ENCODE measurements around the gene CHI3L1.

The CHI3L1 gene

GRCh38 chr1:203187304-203187685, 791 bp upstream of the CHI3L1 start:
- H3K36me3 ChIP-seq (ENCODE audit: control insufficient read depth, insufficient read depth, low read length), result no peaks in the 10 kb centered on the region
- no peak overlapping the region for H3K27ac ChIP-seq (ENCODE audit: low read depth, low read length)
- no peak overlapping the region for H3K4ac ChIP-seq (ENCODE audit: low read depth, low read length)
- H4K8ac ChIP-seq (ENCODE audit: low read depth, low read length), result no peak overlapping the region
- H2AK5ac ChIP-seq (ENCODE audit: low read length), result no peak overlapping the region
- H3K4me3 ChIP-seq (ENCODE audit: low read length), result no peak overlapping the region
- H3K79me1 ChIP-seq (ENCODE audit: low read length), result no peaks in the 10 kb centered on the region
- H2BK5ac ChIP-seq (ENCODE audit: low read length), result no peak overlapping the region
- H2BK15ac ChIP-seq (replicated peaks; ENCODE audit: low read depth), result no peak overlapping the region
- H3K56ac ChIP-seq (ENCODE audit: low read length), result no peak overlapping the region
- H3K18ac ChIP-seq (ENCODE audit: low read length), result no peak overlapping the region
- WGBS (ENCODE audit: extremely low coverage, insufficient coverage, low lambda C conversion rate), result no CpG with 5 or more reads among the region's 7 CpGs
- H4K5ac ChIP-seq (ENCODE audit: low read length), result no peak overlapping the region
- no peak overlapping the region for H3K23ac ChIP-seq (ENCODE audit: low read length)
- H3K79me2 ChIP-seq (ENCODE audit: control insufficient read depth, insufficient read depth, low read length), result no peaks in the 10 kb centered on the region
- H3K9ac ChIP-seq (ENCODE audit: low read length), result no peak overlapping the region
- peaks cover 11% of the 10 kb centered on the region for H3K4me1 ChIP-seq (ENCODE audit: control insufficient read depth, low read depth, low read length)
- H2BK120ac ChIP-seq (ENCODE audit: low read depth, low read length), result no peak overlapping the region
- DNase-seq, result no peak
- H3K27me3 ChIP-seq (ENCODE audit: insufficient read depth, low read length, poor library complexity), result no peaks in the 10 kb centered on the region
- H3K4me2 ChIP-seq (ENCODE audit: low read length), result no peak overlapping the region

- Histone ChIP-seq H2BK5ac (ENCODE audit: low read length) (no peak overlapping the region), H2BK120ac (ENCODE audit: low read depth, low read length) (no peak overlapping the region), H4K8ac (ENCODE audit: low read depth, low read length) (no peak overlapping the region), H3K27ac (ENCODE audit: low read depth, low read length) (no peak overlapping the region), H3K4me1 (ENCODE audit: control insufficient read depth, low read depth, low read length) (peaks cover 11% of the 10 kb centered on the region), H3K79me1 (ENCODE audit: low read length) (no peaks in the 10 kb centered on the region), H2AK5ac (ENCODE audit: low read length) (no peak overlapping the region), H3K9ac (ENCODE audit: low read length) (no peak overlapping the region), H3K56ac (ENCODE audit: low read length) (no peak overlapping the region), H3K18ac (ENCODE audit: low read length) (no peak overlapping the region), H3K4ac (ENCODE audit: low read depth, low read length) (no peak overlapping the region), H3K79me2 (ENCODE audit: control insufficient read depth, insufficient read depth, low read length) (no peaks in the 10 kb centered on the region), H4K5ac (ENCODE audit: low read length) (no peak overlapping the region), H3K27me3 (ENCODE audit: insufficient read depth, low read length, poor library complexity) (no peaks in the 10 kb centered on the region), H3K36me3 (ENCODE audit: control insufficient read depth, insufficient read depth, low read length) (no peaks in the 10 kb centered on the region), H3K4me2 (ENCODE audit: low read length) (no peak overlapping the region), H3K23ac (ENCODE audit: low read length) (no peak overlapping the region), H3K4me3 (ENCODE audit: low read length) (no peak overlapping the region), H2BK15ac (replicated peaks; ENCODE audit: low read depth) (no peak overlapping the region)
- no CpG with 5 or more reads among the region's 5 CpGs for WGBS (ENCODE audit: extremely low coverage, insufficient coverage, low lambda C conversion rate)
- no peak for DNase-seq
Measured at GRCh38 chr1:203186091-203186445, 436 bp downstream of the CHI3L1 start.

GRCh38 chr1:203185585-203185984, 919 bp downstream of the CHI3L1 start:
- H3K4me1 ChIP-seq (ENCODE audit: control insufficient read depth, low read depth, low read length), result peaks cover 11% of the 10 kb centered on the region
- no peaks in the 10 kb centered on the region for H3K27me3 ChIP-seq (ENCODE audit: insufficient read depth, low read length, poor library complexity)
- H2BK15ac ChIP-seq (replicated peaks; ENCODE audit: low read depth), result no peak overlapping the region
- no peaks in the 10 kb centered on the region for H3K79me1 ChIP-seq (ENCODE audit: low read length)
- H2BK5ac ChIP-seq (ENCODE audit: low read length), result no peak overlapping the region
- H3K27ac ChIP-seq (ENCODE audit: low read depth, low read length), result no peak overlapping the region
- no peaks in the 10 kb centered on the region for H3K36me3 ChIP-seq (ENCODE audit: control insufficient read depth, insufficient read depth, low read length)
- H3K18ac ChIP-seq (ENCODE audit: low read length), result no peak overlapping the region
- no peak overlapping the region for H4K8ac ChIP-seq (ENCODE audit: low read depth, low read length)
- peak overlapping the region; percentile 46 for H2AK5ac ChIP-seq (ENCODE audit: low read length)
- no peak for DNase-seq
- no peak overlapping the region for H4K5ac ChIP-seq (ENCODE audit: low read length)
- H3K4ac ChIP-seq (ENCODE audit: low read depth, low read length), result no peak overlapping the region
- no peak overlapping the region for H3K4me2 ChIP-seq (ENCODE audit: low read length)
- H2BK120ac ChIP-seq (ENCODE audit: low read depth, low read length), result no peak overlapping the region
- H3K79me2 ChIP-seq (ENCODE audit: control insufficient read depth, insufficient read depth, low read length), result no peaks in the 10 kb centered on the region
- H3K56ac ChIP-seq (ENCODE audit: low read length), result peak overlapping the region; percentile 10
- no CpG with 5 or more reads among the region's 4 CpGs for WGBS (ENCODE audit: extremely low coverage, insufficient coverage, low lambda C conversion rate)
- no peak overlapping the region for H3K9ac ChIP-seq (ENCODE audit: low read length)
- no peak overlapping the region for H3K23ac ChIP-seq (ENCODE audit: low read length)
- no peak overlapping the region for H3K4me3 ChIP-seq (ENCODE audit: low read length)

GRCh38 chr1:203185061-203185461, 1.4 kb downstream of the CHI3L1 start:
- no peak overlapping the region for H3K9ac ChIP-seq (ENCODE audit: low read length)
- no peak overlapping the region for H3K4me3 ChIP-seq (ENCODE audit: low read length)
- no peaks in the 10 kb centered on the region for H3K36me3 ChIP-seq (ENCODE audit: control insufficient read depth, insufficient read depth, low read length)
- no peak overlapping the region for H4K8ac ChIP-seq (ENCODE audit: low read depth, low read length)
- H3K27me3 ChIP-seq (ENCODE audit: insufficient read depth, low read length, poor library complexity), result no peaks in the 10 kb centered on the region
- no CpG with 5 or more reads among the region's 10 CpGs for WGBS (ENCODE audit: extremely low coverage, insufficient coverage, low lambda C conversion rate)
- no peak overlapping the region for H2BK120ac ChIP-seq (ENCODE audit: low read depth, low read length)
- DNase-seq, result no peak
- H3K4ac ChIP-seq (ENCODE audit: low read depth, low read length), result no peak overlapping the region
- no peak overlapping the region for H3K27ac ChIP-seq (ENCODE audit: low read depth, low read length)
- no peak overlapping the region for H2BK5ac ChIP-seq (ENCODE audit: low read length)
- H3K79me1 ChIP-seq (ENCODE audit: low read length), result no peaks in the 10 kb centered on the region
- no peak overlapping the region for H3K4me2 ChIP-seq (ENCODE audit: low read length)
- H3K18ac ChIP-seq (ENCODE audit: low read length), result no peak overlapping the region
- peaks cover 11% of the 10 kb centered on the region for H3K4me1 ChIP-seq (ENCODE audit: control insufficient read depth, low read depth, low read length)
- no peak overlapping the region for H4K5ac ChIP-seq (ENCODE audit: low read length)
- no peak overlapping the region for H2BK15ac ChIP-seq (replicated peaks; ENCODE audit: low read depth)
- no peak overlapping the region for H3K23ac ChIP-seq (ENCODE audit: low read length)
- H3K79me2 ChIP-seq (ENCODE audit: control insufficient read depth, insufficient read depth, low read length), result no peaks in the 10 kb centered on the region
- H3K56ac ChIP-seq (ENCODE audit: low read length), result no peak overlapping the region
- peak overlapping the region; percentile 49 for H2AK5ac ChIP-seq (ENCODE audit: low read length)

- no peak for DNase-seq
- Histone ChIP-seq H3K79me2 (ENCODE audit: control insufficient read depth, insufficient read depth, low read length) (no peaks in the 10 kb centered on the region), H2AK5ac (ENCODE audit: low read length) (no peak overlapping the region), H3K4me3 (ENCODE audit: low read length) (no peak overlapping the region), H3K4me2 (ENCODE audit: low read length) (no peak overlapping the region), H4K5ac (ENCODE audit: low read length) (no peak overlapping the region), H3K27ac (ENCODE audit: low read depth, low read length) (no peak overlapping the region), H3K27me3 (ENCODE audit: insufficient read depth, low read length, poor library complexity) (no peaks in the 10 kb centered on the region), H3K23ac (ENCODE audit: low read length) (no peak overlapping the region), H4K8ac (ENCODE audit: low read depth, low read length) (no peak overlapping the region), H3K4me1 (ENCODE audit: control insufficient read depth, low read depth, low read length) (peaks cover 11% of the 10 kb centered on the region), H3K56ac (ENCODE audit: low read length) (no peak overlapping the region), H3K4ac (ENCODE audit: low read depth, low read length) (no peak overlapping the region), H2BK15ac (replicated peaks; ENCODE audit: low read depth) (no peak overlapping the region), H3K79me1 (ENCODE audit: low read length) (no peaks in the 10 kb centered on the region), H3K36me3 (ENCODE audit: control insufficient read depth, insufficient read depth, low read length) (no peaks in the 10 kb centered on the region), H2BK120ac (ENCODE audit: low read depth, low read length) (no peak overlapping the region), H3K18ac (ENCODE audit: low read length) (no peak overlapping the region), H2BK5ac (ENCODE audit: low read length) (no peak overlapping the region), H3K9ac (ENCODE audit: low read length) (no peak overlapping the region)
- no CpG with 5 or more reads among the region's 4 CpGs for WGBS (ENCODE audit: extremely low coverage, insufficient coverage, low lambda C conversion rate)
Measured at GRCh38 chr1:203184467-203184866, 2.0 kb downstream of the CHI3L1 start.

- H3K4me2 ChIP-seq (ENCODE audit: low read length), result no peak overlapping the region
- H2BK120ac ChIP-seq (ENCODE audit: low read depth, low read length), result no peak overlapping the region
- H3K56ac ChIP-seq (ENCODE audit: low read length), result no peak overlapping the region
- H4K5ac ChIP-seq (ENCODE audit: low read length), result no peak overlapping the region
- no peak overlapping the region for H3K23ac ChIP-seq (ENCODE audit: low read length)
- WGBS (ENCODE audit: extremely low coverage, insufficient coverage, low lambda C conversion rate), result no CpG with 5 or more reads among the region's 2 CpGs
- H3K4ac ChIP-seq (ENCODE audit: low read depth, low read length), result no peak overlapping the region
- no peak overlapping the region for H2BK15ac ChIP-seq (replicated peaks; ENCODE audit: low read depth)
- H3K36me3 ChIP-seq (ENCODE audit: control insufficient read depth, insufficient read depth, low read length), result no peaks in the 10 kb centered on the region
- H3K18ac ChIP-seq (ENCODE audit: low read length), result no peak overlapping the region
- H2AK5ac ChIP-seq (ENCODE audit: low read length), result no peak overlapping the region
- H3K27ac ChIP-seq (ENCODE audit: low read depth, low read length), result no peak overlapping the region
- H3K27me3 ChIP-seq (ENCODE audit: insufficient read depth, low read length, poor library complexity), result no peaks in the 10 kb centered on the region
- no peak overlapping the region for H3K9ac ChIP-seq (ENCODE audit: low read length)
- H3K79me1 ChIP-seq (ENCODE audit: low read length), result no peaks in the 10 kb centered on the region
- H3K79me2 ChIP-seq (ENCODE audit: control insufficient read depth, insufficient read depth, low read length), result no peaks in the 10 kb centered on the region
- no peak overlapping the region for H3K4me3 ChIP-seq (ENCODE audit: low read length)
- H4K8ac ChIP-seq (ENCODE audit: low read depth, low read length), result no peak overlapping the region
- DNase-seq, result no peak
- peaks cover 16% of the 10 kb centered on the region for H3K4me1 ChIP-seq (ENCODE audit: control insufficient read depth, low read depth, low read length)
- H2BK5ac ChIP-seq (ENCODE audit: low read length), result no peak overlapping the region
Measured at GRCh38 chr1:203183828-203184227, 2.7 kb downstream of the CHI3L1 start.
